HEK293 (cell line): Measurements from ENCODE around the gene MISP.

Experiments
- CTCF ChIA-PET: fragments of 350-600 bp; formaldehyde crosslinking; extraction: SDS; loops from one replicate; lab custom pipeline; 2021; ENCODE audit warnings: antibody characterized with exemption; lab: Yijun Ruan, JAX
- POLR2A ChIA-PET: fragments of 300-600 bp; formaldehyde crosslinking; extraction: SDS; loops from one replicate; lab custom pipeline; 2020; ENCODE audit warnings: antibody characterized with exemption, inconsistent platforms; lab: Yijun Ruan, JAX
- H3K27ac ChIP-seq: fragments of 200-500 bp; sonication (Bioruptor generic); 2 replicates; pipeline ENCODE4 v1.5.1; 2014; ENCODE audit warnings: low read depth, low read length, control low read depth, inconsistent platforms; ENCODE audit errors: extremely low read depth
- H3K36me3 ChIP-seq, 2 experiments: fragments of 200-500 bp in 1 of 2; sonication (Bioruptor generic) in 1 of 2; 1 replicate in 1 of 2; 2 replicates in 1 of 2; pipeline ENCODE4 v1.5.1; 2014 to 2017; ENCODE audit warnings: inconsistent platforms in 2 of 2, low read length in 2 of 2; ENCODE audit not compliant: control insufficient read depth in 2 of 2, insufficient read depth in 1 of 2
- H3K4me1 ChIP-seq: fragments of 200-500 bp; sonication (Bioruptor generic); 2 replicates; pipeline ENCODE4 v1.5.1; 2014; ENCODE audit warnings: mild to moderate bottlenecking, low read length, inconsistent platforms; ENCODE audit not compliant: control insufficient read depth, insufficient read depth
- H3K4me3 ChIP-seq: 2 replicates; pipeline ENCODE4 v1.5.1; 2011; ENCODE audit warnings: low read depth, mild to moderate bottlenecking, control low read depth, low read length, moderate library complexity
- H3K9me3 ChIP-seq: fragments of 200-500 bp; sonication (Bioruptor generic); 2 replicates; pipeline ENCODE4 v1.5.1; 2014; ENCODE audit warnings: low read depth, low read length, inconsistent platforms; ENCODE audit not compliant: control insufficient read depth, insufficient read depth
- PRDM1 ChIP-seq: fragments of 450-650 bp; formaldehyde crosslinking; IDR thresholded peaks from 2 replicates; pipeline ENCODE4; 2016; ENCODE audit warnings: missing biosample characterization, missing genetic modification characterization
- TRIM28 ChIP-seq: IDR thresholded peaks from 2 replicates; pipeline ENCODE4 v1.6.1; 2011; ENCODE audit warnings: low read length, control low read depth, borderline replicate concordance
- ZNF133 ChIP-seq: fragments of 450-650 bp; formaldehyde crosslinking; IDR thresholded peaks from 2 replicates; pipeline ENCODE4 v1.5.1; 2016; ENCODE audit warnings: missing biosample characterization, missing genetic modification characterization
- ZNF174 ChIP-seq: fragments of 450-650 bp; formaldehyde crosslinking; IDR thresholded peaks from 2 replicates; pipeline ENCODE4 v1.5.0; 2017; ENCODE audit warnings: missing biosample characterization, mild to moderate bottlenecking, missing genetic modification characterization
- ZNF501 ChIP-seq: fragments of 450-650 bp; formaldehyde crosslinking; IDR thresholded peaks from 2 replicates; pipeline ENCODE4 v1.5.1; 2016; ENCODE audit warnings: missing biosample characterization, missing genetic modification characterization
- ZNF621 ChIP-seq: fragments of 450-650 bp; formaldehyde crosslinking; IDR thresholded peaks from 2 replicates; pipeline ENCODE4 v1.5.1; 2017; ENCODE audit warnings: missing biosample characterization, missing genetic modification characterization
- ZNF626 ChIP-seq: fragments of 450-650 bp; sonication (Bioruptor Pico); formaldehyde crosslinking; IDR thresholded peaks from 2 replicates; pipeline ENCODE4 v1.5.1; 2018; ENCODE audit warnings: missing biosample characterization, missing genetic modification characterization, inconsistent platforms
- ZNF629 ChIP-seq: fragments of 450-650 bp; formaldehyde crosslinking; IDR thresholded peaks from 2 replicates; pipeline ENCODE4 v1.5.1; 2017; ENCODE audit warnings: missing biosample characterization, missing genetic modification characterization
- ZNF707 ChIP-seq: fragments of 450-650 bp; formaldehyde crosslinking; IDR thresholded peaks from 2 replicates; pipeline ENCODE4 v1.5.1; 2016; ENCODE audit warnings: missing biosample characterization, missing genetic modification characterization
- ZSCAN16 ChIP-seq: fragments of 450-650 bp; formaldehyde crosslinking; IDR thresholded peaks from 2 replicates; pipeline ENCODE4 v1.5.1; 2016; ENCODE audit warnings: missing biosample characterization, missing genetic modification characterization
- TF ChIP-seq, protein P1 (sequence below): fragments of 450-650 bp; formaldehyde crosslinking; IDR thresholded peaks from 2 replicates; pipeline ENCODE4 v1.5.0; 2017; ENCODE audit warnings: missing biosample characterization, missing genetic modification characterization, borderline replicate concordance
- TF ChIP-seq, protein P2 (sequence below): fragments of 450-650 bp; formaldehyde crosslinking; IDR thresholded peaks from 2 replicates; pipeline ENCODE4 v1.5.1; 2016; ENCODE audit warnings: missing biosample characterization, missing genetic modification characterization
- TF ChIP-seq, protein P3 (sequence below): IDR thresholded peaks from 2 replicates; pipeline ENCODE4 v1.6.1; 2011; ENCODE audit warnings: mild to moderate bottlenecking, low read depth, low read length, borderline replicate concordance

Gene MISP

DNA sequence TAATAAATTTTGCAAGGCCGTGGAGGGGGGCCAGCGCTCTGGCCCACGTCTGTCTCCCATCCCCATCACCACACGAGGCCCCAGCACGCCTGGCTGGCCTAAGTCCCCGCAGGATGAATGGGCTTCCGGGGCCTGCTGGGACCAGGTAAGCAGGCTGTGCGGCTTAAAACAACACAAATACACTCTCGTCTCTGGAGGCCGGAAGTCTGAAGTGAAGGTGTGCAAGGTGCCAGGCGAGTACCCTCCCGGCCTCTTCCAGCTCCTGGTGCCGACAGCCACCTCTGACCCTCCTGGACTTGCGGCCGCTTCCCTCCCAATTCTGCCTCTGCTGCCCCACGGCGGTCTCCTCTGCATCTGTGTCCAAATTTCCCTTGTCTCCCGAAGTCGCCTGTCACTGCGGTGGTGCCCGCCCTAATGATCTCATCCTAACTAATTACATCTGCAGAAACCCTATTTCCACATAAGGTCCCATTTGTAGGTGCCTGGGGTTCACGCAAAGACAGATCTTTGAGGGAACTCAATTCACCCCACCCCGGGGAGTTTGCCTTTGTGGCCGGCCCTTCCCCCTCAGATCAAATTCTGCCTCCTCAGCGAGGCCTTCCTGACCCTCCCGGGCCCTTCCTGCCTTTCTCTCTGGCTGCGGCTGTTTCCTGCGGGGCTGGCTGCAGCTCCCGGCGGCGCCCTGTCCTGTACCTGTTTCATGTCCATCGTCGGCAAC lies 38.2 kb downstream of the MISP start (continued):
- TF ChIP-seq PRDM1 (tag by site-specific recombination) (0 out of 2 replicates have a peak, but pooled peaks have one; percentile 16), TRIM28 (peak; percentile 15; the same call in 1 of the 2 replicates)
- TF ChIP-seq, protein P1, sequence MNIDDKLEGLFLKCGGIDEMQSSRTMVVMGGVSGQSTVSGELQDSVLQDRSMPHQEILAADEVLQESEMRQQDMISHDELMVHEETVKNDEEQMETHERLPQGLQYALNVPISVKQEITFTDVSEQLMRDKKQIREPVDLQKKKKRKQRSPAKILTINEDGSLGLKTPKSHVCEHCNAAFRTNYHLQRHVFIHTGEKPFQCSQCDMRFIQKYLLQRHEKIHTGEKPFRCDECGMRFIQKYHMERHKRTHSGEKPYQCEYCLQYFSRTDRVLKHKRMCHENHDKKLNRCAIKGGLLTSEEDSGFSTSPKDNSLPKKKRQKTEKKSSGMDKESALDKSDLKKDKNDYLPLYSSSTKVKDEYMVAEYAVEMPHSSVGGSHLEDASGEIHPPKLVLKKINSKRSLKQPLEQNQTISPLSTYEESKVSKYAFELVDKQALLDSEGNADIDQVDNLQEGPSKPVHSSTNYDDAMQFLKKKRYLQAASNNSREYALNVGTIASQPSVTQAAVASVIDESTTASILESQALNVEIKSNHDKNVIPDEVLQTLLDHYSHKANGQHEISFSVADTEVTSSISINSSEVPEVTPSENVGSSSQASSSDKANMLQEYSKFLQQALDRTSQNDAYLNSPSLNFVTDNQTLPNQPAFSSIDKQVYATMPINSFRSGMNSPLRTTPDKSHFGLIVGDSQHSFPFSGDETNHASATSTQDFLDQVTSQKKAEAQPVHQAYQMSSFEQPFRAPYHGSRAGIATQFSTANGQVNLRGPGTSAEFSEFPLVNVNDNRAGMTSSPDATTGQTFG, result no peak

DNA sequence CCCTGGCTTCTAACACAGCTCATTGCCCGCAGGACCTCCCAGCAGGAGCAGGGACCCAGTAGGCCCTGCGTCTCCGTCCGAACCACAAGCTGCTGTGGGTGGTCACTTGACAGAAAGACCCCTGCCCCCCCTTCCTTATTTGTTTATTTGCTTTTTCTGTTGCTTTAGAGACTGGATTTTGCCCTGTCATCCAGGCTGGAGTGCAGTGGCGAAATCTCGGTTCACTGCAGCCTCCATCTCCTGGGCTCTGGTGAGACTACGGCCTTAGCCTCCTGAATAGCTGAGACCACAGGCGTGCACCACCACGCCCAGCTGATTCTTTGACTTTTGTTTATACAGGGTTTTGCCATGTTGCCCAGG lies 38.8 kb downstream of the MISP start:
- no peak overlapping the region for H3K4me3 ChIP-seq
- peaks cover 2% of the 10 kb centered on the region; the same call in 1 of the 2 replicates for H3K4me1 ChIP-seq
- TF ChIP-seq ZNF707 (no peak), ZNF501 (no peak), ZNF133 (tag by site-specific recombination) (no peak), ZNF621 (tag by site-specific recombination) (no peak), ZNF174 (tag by site-specific recombination) (no peak), ZNF626 (tag by site-specific recombination) (no peak)
- TF ChIP-seq, protein P2, sequence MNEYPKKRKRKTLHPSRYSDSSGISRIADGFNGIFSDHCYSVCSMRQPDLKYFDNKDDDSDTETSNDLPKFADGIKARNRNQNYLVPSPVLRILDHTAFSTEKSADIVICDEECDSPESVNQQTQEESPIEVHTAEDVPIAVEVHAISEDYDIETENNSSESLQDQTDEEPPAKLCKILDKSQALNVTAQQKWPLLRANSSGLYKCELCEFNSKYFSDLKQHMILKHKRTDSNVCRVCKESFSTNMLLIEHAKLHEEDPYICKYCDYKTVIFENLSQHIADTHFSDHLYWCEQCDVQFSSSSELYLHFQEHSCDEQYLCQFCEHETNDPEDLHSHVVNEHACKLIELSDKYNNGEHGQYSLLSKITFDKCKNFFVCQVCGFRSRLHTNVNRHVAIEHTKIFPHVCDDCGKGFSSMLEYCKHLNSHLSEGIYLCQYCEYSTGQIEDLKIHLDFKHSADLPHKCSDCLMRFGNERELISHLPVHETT (tag by site-specific recombination), result no peak
- TF ChIP-seq, protein P3, sequence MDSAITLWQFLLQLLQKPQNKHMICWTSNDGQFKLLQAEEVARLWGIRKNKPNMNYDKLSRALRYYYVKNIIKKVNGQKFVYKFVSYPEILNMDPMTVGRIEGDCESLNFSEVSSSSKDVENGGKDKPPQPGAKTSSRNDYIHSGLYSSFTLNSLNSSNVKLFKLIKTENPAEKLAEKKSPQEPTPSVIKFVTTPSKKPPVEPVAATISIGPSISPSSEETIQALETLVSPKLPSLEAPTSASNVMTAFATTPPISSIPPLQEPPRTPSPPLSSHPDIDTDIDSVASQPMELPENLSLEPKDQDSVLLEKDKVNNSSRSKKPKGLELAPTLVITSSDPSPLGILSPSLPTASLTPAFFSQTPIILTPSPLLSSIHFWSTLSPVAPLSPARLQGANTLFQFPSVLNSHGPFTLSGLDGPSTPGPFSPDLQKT, result no peak
- TF ChIP-seq, all 188 proteins: peak for 0
- H3K27ac ChIP-seq, result peak overlapping the region; percentile 4; the same call in 1 of the 2 replicates
- H3K36me3 ChIP-seq, result no peaks in the 10 kb centered on the region
- CTCF ChIA-PET, result interaction anchor here (1.9 kb wide), 1 partner anchor 19 kb away, joined by 5 read pairs; no protein-coding TSS in a partner anchor
- no peaks in the 10 kb centered on the region for H3K9me3 ChIP-seq
- POLR2A ChIA-PET, result no interaction called here

DNA sequence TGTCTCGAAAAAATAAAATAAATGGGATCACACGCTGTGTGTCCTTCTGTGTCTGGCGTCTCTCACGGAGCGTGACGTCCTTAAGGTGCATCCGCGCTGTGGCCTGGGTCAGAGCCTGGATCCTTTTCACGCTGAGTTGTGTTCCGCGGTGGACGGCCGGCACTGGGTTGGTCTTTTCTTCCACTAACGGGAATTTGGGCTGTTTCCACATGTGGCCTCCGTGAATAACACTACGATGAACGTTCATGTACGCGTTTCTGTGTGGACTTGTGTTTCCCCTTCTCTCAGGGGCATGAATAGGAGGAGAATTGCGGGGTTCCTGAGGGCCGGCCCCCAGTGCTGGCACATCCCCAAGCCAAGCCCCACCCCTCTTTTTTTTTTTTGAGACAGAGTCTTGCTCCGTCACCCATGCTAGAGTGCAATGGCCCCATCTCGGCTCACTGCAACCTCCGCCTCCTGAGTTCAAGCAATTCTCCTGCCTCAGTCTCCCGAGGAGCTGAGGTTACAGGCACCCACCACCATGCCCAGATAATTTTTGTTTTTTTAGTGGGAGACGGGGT lies 40.2 kb downstream of the MISP start:
- Histone ChIP-seq H3K4me1 (peaks cover 2% of the 10 kb centered on the region; the same call in 1 of the 2 replicates), H3K36me3 (no peaks in the 10 kb centered on the region), H3K27ac (no peak overlapping the region), H3K4me3 (no peak overlapping the region), H3K9me3 (no peaks in the 10 kb centered on the region)
- CTCF ChIA-PET, result interaction anchor here (0.6 kb wide), 1 partner anchor 292 kb away, joined by 4 read pairs; no protein-coding TSS in a partner anchor
- POLR2A ChIA-PET, result no interaction called here
- TF ChIP-seq ZNF629 (tag by site-specific recombination), result no peak
- no peak for TF ChIP-seq ZSCAN16 (tag by site-specific recombination)
